Retinal pigment epithelial cell (primary cell): Measurements from ENCODE around the gene POLR1A.

Source experiments
- DNase-seq: peaks from one replicate; pipeline ENCODE4 v3.0.0-alpha.2; 2010; ENCODE audit warnings: low read depth
- H3K4me3 ChIP-seq: 2 replicates; pipeline ENCODE4 v1.5.1; 2011; ENCODE audit warnings: mild to moderate bottlenecking, low read length, control low read depth, moderate library complexity
- CTCF ChIP-seq: conservative IDR thresholded peaks from 2 replicates; pipeline ENCODE4 v1.5.1; 2011; ENCODE audit warnings: low read depth, low read length, control low read depth, inconsistent platforms

Gene POLR1A

DNA sequence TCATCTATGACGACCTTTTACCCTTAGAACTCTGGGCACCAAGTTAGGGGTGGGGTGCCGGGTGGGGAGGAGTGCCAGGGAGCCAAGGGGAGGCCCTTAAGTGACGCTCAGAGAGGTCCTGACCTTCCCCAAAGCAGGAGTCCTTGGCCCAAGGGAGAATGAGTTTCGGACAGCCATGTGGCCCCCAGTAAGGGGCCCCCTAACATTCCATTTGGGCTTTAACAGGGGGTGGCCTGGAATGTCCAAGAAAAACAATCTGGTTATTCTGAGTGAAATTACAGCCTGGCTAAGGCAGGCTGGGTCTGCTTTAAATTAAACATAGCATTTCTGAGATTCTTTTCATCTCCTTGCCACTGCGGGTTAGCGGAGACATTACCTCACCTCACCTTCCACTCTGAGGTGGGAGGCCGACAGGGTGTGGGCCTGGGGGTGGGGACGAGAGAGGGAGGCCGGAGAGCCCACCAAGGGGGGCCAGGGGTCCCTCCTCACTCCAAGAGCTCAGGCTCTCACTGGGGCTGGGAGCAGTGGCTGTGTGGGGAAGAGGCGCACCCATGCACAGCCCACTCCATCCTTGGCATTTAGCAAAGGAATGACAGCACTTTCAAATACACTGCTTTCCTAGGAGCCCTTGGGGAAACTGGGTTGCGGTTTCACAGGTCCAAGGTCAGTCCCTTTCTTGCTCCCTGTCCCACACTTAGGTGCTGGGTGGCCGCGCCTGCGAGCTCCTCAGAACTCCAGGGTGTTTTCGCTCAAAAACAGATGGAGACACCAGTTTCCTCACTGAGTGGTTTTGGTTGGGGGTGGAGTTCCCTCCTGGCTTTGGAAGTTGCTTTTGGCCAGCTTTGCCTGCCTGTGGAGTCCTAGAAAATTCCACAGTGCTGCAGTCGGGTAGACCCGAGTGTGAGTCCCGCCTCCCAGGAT is 107.4 kb downstream of the POLR1A start:
- no peak overlapping the region for H3K4me3 ChIP-seq
- DNase-seq: no peak
- no peak for TF ChIP-seq CTCF

DNA sequence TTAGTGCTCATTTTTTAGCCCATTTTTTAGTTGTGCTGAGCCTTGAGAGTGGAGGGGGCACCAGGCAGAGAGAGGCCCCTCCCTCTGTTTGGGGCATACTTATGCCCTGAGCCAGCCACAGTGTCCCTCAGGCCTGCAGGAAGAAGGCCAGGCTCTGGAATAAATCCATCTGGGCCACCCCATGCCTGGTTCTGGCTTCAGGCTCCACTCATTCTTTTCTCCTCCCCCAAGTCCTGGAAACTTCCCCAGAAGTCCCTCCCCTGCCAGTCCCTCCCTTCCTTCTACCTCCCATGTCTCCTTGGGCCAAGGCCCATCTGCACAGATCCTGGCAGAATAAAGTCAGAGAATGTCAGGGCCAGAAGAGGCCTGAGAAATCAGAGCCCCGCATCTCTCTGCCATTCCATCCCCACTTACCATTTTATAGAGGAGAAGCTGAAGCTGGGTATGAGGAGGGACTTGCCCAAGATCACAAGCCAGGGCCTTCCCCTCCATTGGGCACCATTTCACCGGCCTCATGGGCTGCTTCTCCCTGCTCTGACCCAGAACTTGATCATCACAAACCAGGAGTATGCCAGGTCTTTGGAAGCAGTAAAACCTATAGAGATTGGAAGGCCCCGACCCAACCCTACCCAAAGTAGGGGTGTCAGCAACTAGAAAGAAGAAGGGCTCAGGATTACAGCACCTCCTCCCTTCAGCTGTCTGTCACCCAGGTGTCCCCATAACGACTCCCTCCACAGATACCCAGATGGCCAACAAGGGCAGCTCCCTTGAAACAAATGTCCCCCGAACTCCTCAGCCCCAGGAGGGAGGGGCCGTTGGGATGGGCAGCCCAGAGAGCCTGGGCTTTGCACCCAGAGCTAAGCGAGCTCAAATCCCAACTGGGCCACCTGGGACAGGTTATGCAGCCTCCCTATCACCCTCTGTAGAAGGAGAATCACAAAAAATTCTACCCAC is 108.4 kb downstream of the POLR1A start:
- TF ChIP-seq CTCF: no peak
- DNase-seq: no peak
- no peak overlapping the region for H3K4me3 ChIP-seq

- DNase-seq: no peak
- no peak for TF ChIP-seq CTCF
- H3K4me3 ChIP-seq: no peak overlapping the region
Observed at GRCh38 chr2:85996591-85996990, 109.1 kb downstream of the POLR1A start.

DNA sequence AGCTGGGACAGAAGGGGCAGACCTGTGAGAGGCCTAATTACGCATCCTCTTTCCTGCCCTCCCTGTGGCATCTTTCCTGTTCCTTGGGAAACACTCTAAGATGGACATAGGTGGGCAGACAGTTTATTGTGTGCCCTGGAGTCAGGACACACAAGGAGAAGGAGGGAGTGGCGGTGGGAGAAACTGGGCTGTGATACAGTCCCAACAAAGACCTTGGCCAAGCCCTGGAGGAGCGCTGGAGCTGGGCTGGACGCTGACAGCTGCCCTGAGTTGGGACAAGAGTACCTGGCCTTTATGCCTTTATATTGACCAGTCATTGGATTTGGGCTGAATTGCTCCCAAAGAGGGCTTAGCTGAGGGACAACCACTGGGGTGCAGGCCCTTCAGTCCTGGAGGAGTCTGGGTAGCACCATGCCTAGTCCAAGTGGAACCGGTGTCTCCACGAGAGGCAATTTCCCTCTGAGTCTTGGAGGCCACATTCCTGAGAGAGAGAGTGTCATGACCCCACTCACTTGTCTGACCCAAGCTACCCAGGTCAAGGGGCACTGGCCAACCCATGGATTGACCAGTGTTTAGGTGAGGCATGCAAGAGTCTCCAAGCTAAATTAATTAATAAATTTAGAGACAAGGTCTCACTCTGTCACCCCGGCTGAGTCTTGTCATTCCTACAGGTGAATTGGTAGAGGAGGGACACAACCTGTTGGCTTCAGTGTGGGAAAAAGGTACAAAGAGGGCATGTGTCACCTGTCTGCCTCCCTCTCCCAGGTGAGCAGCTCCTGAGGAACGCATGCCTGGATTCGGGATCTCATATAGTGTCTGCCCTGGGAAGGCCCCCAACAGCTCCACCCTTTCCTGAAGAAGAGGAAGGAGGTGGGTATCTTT is 109.8 kb downstream of the POLR1A start:
- no peak for DNase-seq
- no peak overlapping the region for H3K4me3 ChIP-seq
- no peak for TF ChIP-seq CTCF

GRCh38 chr2:85994897-85995647 is 110.6 kb downstream of the POLR1A start:
- no peak for TF ChIP-seq CTCF
- no peak for DNase-seq
- no peak overlapping the region for H3K4me3 ChIP-seq

- H3K4me3 ChIP-seq: no peak overlapping the region
- TF ChIP-seq CTCF: no peak
- no peak for DNase-seq
Observed at GRCh38 chr2:85994421-85994777, 111.3 kb downstream of the POLR1A start.
